HG02885 (cell line): ENCODE data around the gene FBXL14.

ENCODE experiments used
- ATAC-seq: cut with Tn5 transposase; IDR thresholded peaks from one replicate; pipeline ENCODE4 v1.9.1; 2021; ENCODE audit warnings: mild to moderate bottlenecking; ENCODE audit not compliant: unreplicated experiment, poor library complexity

FBXL14 gene

GRCh38 chr12:1519642-1520041 is 74.7 kb downstream of the FBXL14 start:
- no peak for ATAC-seq

- ATAC-seq: no peak
Measured at GRCh38 chr12:1518591-1519516, 75.5 kb downstream of the FBXL14 start.

- no peak for ATAC-seq
Measured at GRCh38 chr12:1517734-1518525, 76.5 kb downstream of the FBXL14 start.

- ATAC-seq: no peak
Measured at GRCh38 chr12:1517007-1517406, 77.4 kb downstream of the FBXL14 start.
